Keratinocyte (primary cell): ENCODE results near the gene MED15.

Source experiments
- EZH2 ChIP-seq: IDR thresholded peaks from one replicate; pipeline ENCODE4 v1.6.1; 2012; ENCODE audit warnings: inconsistent platforms, mild to moderate bottlenecking, low read length, moderate library complexity
- TF ChIP-seq, protein P1 (sequence below), 3 experiments: IDR thresholded peaks in 1 of 3; conservative IDR thresholded peaks in 1 of 3; optimal IDR thresholded peaks in 1 of 3; 2 replicates in 2 of 3; 3 replicates in 1 of 3; pipeline versions ENCODE3 to v1.5.1; 2011; ENCODE audit warnings: low read length in 3 of 3, mild to moderate bottlenecking in 3 of 3, moderate library complexity in 2 of 3, control low read depth in 1 of 3, inconsistent platforms in 1 of 3; ENCODE audit not compliant: insufficient read depth in 2 of 3; ENCODE audit errors: extremely low read depth in 1 of 3

GRCh38 chr22:20613301-20613700, 105.9 kb downstream of the MED15 start:
- no peak for TF ChIP-seq EZH2
- TF ChIP-seq, protein P1, sequence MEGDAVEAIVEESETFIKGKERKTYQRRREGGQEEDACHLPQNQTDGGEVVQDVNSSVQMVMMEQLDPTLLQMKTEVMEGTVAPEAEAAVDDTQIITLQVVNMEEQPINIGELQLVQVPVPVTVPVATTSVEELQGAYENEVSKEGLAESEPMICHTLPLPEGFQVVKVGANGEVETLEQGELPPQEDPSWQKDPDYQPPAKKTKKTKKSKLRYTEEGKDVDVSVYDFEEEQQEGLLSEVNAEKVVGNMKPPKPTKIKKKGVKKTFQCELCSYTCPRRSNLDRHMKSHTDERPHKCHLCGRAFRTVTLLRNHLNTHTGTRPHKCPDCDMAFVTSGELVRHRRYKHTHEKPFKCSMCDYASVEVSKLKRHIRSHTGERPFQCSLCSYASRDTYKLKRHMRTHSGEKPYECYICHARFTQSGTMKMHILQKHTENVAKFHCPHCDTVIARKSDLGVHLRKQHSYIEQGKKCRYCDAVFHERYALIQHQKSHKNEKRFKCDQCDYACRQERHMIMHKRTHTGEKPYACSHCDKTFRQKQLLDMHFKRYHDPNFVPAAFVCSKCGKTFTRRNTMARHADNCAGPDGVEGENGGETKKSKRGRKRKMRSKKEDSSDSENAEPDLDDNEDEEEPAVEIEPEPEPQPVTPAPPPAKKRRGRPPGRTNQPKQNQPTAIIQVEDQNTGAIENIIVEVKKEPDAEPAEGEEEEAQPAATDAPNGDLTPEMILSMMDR (optimal IDR thresholded peaks at IDR 0.05 in 1 of 3, IDR thresholded peaks at IDR 0.05 in 1 of 3, conservative IDR thresholded peaks at IDR 0.05 in 1 of 3; ENCODE audit: extremely low read depth in 1 of 3, insufficient read depth in 2 of 3, low read length in 3 of 3) = no peak
